Endothelial cell of umbilical vein (primary cell): ENCODE data around the gene FUT7. TPM values are rescaled to one million over a fixed set of nuclear protein-coding genes. Genes with fewer than 3 reads are reported as not detected.

Experiments
- BruUV-seq: library from RNA; stranded (reverse); fragments of 400-500 nt; replicated peaks from 2 replicates; lab custom pipeline; 2021; lab: Mats Ljungman, UMichigan
- CTCF ChIA-PET: fragments of 300-600, 350-600 bp; sonication (Branson Sonifier 250); formaldehyde crosslinking; loops from one replicate; lab custom pipeline; 2021; ENCODE audit warnings: antibody characterized with exemption, inconsistent platforms; lab: Charles Lee
- POLR2A ChIA-PET: fragments of 300-600, 350-600 bp; sonication (Branson Sonifier 250); formaldehyde crosslinking; loops from one replicate; lab custom pipeline; 2021; ENCODE audit warnings: antibody characterized with exemption, inconsistent platforms; lab: Charles Lee
- DNase-seq: peaks from one replicate; pipeline ENCODE4 v3.0.0-alpha.2; 2011; ENCODE audit warnings: low read depth, low spot score
- FAIRE-seq: peaks from 2 replicates; lab custom pipeline; 2011; peaks lifted over from hg19 to GRCh38; lab: Jason Lieb, UNC
- H2AFZ ChIP-seq: 2 replicates; pipeline ENCODE4 v1.6.0; 2012; ENCODE audit warnings: low read depth, low read length, control low read depth, inconsistent platforms
- H3K27ac ChIP-seq: 2 replicates; pipeline ENCODE4 v1.5.1; 2011; ENCODE audit warnings: low read depth, mild to moderate bottlenecking, control low read depth, low read length, moderate library complexity; ENCODE audit not compliant: insufficient read depth
- H3K27me3 ChIP-seq, 2 experiments: 2 replicates each; pipeline versions ENCODE4 v1.6.0 to v1.6.1; 2011; ENCODE audit warnings: low read length in 2 of 2, mixed read lengths in 1 of 2; ENCODE audit not compliant: control insufficient read depth in 2 of 2, insufficient read depth in 2 of 2
- H3K36me3 ChIP-seq, 2 experiments: 2 replicates in 1 of 2; 3 replicates in 1 of 2; pipeline ENCODE4 v1.5.1; 2011; ENCODE audit warnings: low read length in 2 of 2, mild to moderate bottlenecking in 1 of 2, moderate library complexity in 1 of 2; ENCODE audit not compliant: control insufficient read depth in 2 of 2, insufficient read depth in 2 of 2; ENCODE audit errors: extremely low read depth in 1 of 2
- H3K4me1 ChIP-seq: 3 replicates; pipeline ENCODE4 v1.5.1; 2011; ENCODE audit warnings: mild to moderate bottlenecking, low read length; ENCODE audit not compliant: control insufficient read depth, insufficient read depth; ENCODE audit errors: extremely low read depth
- H3K4me2 ChIP-seq: 2 replicates; pipeline ENCODE4 v1.6.1; 2011; ENCODE audit warnings: low read length, control low read depth, mixed read lengths; ENCODE audit not compliant: insufficient read depth
- H3K4me3 ChIP-seq, 3 experiments: fragments of 200-600 bp in 1 of 3; sonication (generic), shearing (Covaris generic) in 1 of 3; replicated peaks in 1 of 3; 2 replicates each; pipeline ENCODE4 v1.5.1; 2011 to 2016; ENCODE audit warnings: control low read depth in 3 of 3, low read length in 3 of 3, mild to moderate bottlenecking in 2 of 3, inconsistent platforms in 1 of 3, low read depth in 1 of 3, moderate library complexity in 1 of 3; ENCODE audit not compliant: insufficient read depth in 1 of 3
- H3K79me2 ChIP-seq: 2 replicates; pipeline ENCODE4 v1.6.0; 2012; ENCODE audit warnings: low read length, inconsistent platforms; ENCODE audit not compliant: control insufficient read depth, insufficient read depth
- H3K9ac ChIP-seq: replicated peaks from 2 replicates; pipeline ENCODE3; 2011; ENCODE audit warnings: low read length, control low read depth; ENCODE audit not compliant: insufficient read depth; ENCODE audit errors: extremely low read depth
- H3K9me1 ChIP-seq: replicated peaks from 3 replicates; pipeline ENCODE4 v1.6.0; 2011; ENCODE audit warnings: mild to moderate bottlenecking, low read length; ENCODE audit not compliant: control insufficient read depth, insufficient read depth; ENCODE audit errors: extremely low read depth
- H3K9me3 ChIP-seq: replicated peaks from 2 replicates; pipeline ENCODE4 v1.5.1; 2012; ENCODE audit warnings: low read length, inconsistent platforms; ENCODE audit not compliant: control insufficient read depth, insufficient read depth
- H4K20me1 ChIP-seq: replicated peaks from 2 replicates; pipeline ENCODE3; 2011; ENCODE audit warnings: mild to moderate bottlenecking, low read length; ENCODE audit not compliant: control insufficient read depth, insufficient read depth; ENCODE audit errors: extremely low read depth
- EZH2 ChIP-seq: IDR thresholded peaks from 2 replicates; pipeline ENCODE4 v1.6.1; 2012; ENCODE audit warnings: borderline replicate concordance, low read depth, mild to moderate bottlenecking, moderate library complexity, low read length, inconsistent platforms; ENCODE audit not compliant: severe bottlenecking
- FOS ChIP-seq: IDR thresholded peaks from 2 replicates; pipeline ENCODE4 v1.6.1; 2011; ENCODE audit warnings: mild to moderate bottlenecking, low read length, moderate library complexity, borderline replicate concordance; ENCODE audit not compliant: insufficient read depth
- GATA2 ChIP-seq: IDR thresholded peaks from 2 replicates; pipeline ENCODE4 v1.7.0; 2011; ENCODE audit warnings: low read depth, mild to moderate bottlenecking, moderate library complexity, mixed read lengths, low read length; ENCODE audit not compliant: insufficient read length, insufficient read depth
- JUN ChIP-seq: IDR thresholded peaks from 2 replicates; pipeline ENCODE4 v1.6.1; 2011; ENCODE audit warnings: borderline replicate concordance, low read depth; ENCODE audit not compliant: insufficient read length, insufficient read depth
- MYC ChIP-seq: IDR thresholded peaks from one replicate; pipeline ENCODE4 v1.6.1; 2011; ENCODE audit warnings: mild to moderate bottlenecking, low read depth, low read length
- POLR2A ChIP-seq: IDR thresholded peaks from 2 replicates; pipeline ENCODE4 v1.6.1; 2012; ENCODE audit warnings: low read depth, mild to moderate bottlenecking, control low read depth, low read length
- POLR2AphosphoS5 ChIP-seq: IDR thresholded peaks from 2 replicates; pipeline ENCODE4 v1.6.1; 2012; ENCODE audit warnings: low read depth, mild to moderate bottlenecking, control low read depth, low read length, moderate library complexity; ENCODE audit not compliant: insufficient read depth
- dilution Hi-C: fragments of 300-500 bp; cut with MboI; formaldehyde crosslinking; loops from one replicate; pipeline ENCODE4 v1.15.0; 2019; ENCODE audit warnings: low sequenced_read_pairs; ENCODE audit not compliant: extremely low pct_ligation_motif_present
- intact Hi-C: fragments of 100-400 bp; cut with micrococcal nuclease; formaldehyde crosslinking; loops from one replicate; pipeline ENCODE4 v1.10.0; 2022
- polyA plus RNA-seq, 4 experiments: library from polyadenylated mRNA; depleted of rRNA in 3 of 4; stranded (reverse) in 3 of 4; unstranded in 1 of 4; fragments of >200 nt; gene quantifications; 2 replicates each; pipeline versions ENCODE4 v1.2.1 to v1.2.3, GENCODE V29; 2011 to 2012; ENCODE audit warnings: missing spikeins in 1 of 4
- total RNA-seq: library from RNA; stranded (reverse); gene quantifications from 2 replicates; pipeline ENCODE4 v1.2.3, GENCODE V29; 2021
- TF ChIP-seq, protein P1 (sequence below), 2 donors: IDR thresholded peaks; 1 replicate in 1 of 2; 2 replicates in 1 of 2; pipeline ENCODE4 v1.5.1; 2011; ENCODE audit warnings: low read length in 2 of 2, mild to moderate bottlenecking in 2 of 2, moderate library complexity in 2 of 2, control low read depth in 1 of 2, inconsistent platforms in 1 of 2, low read depth in 1 of 2; ENCODE audit not compliant: insufficient read depth in 1 of 2; ENCODE audit errors: extremely low read depth in 1 of 2
- TF ChIP-seq, protein P2 (sequence below): IDR thresholded peaks from 2 replicates; pipeline ENCODE4 v1.6.1; 2011; ENCODE audit not compliant: insufficient read depth, insufficient read length

The FUT7 gene
- total and polyA plus RNA-seq, 2 donors (not counting 3 experiments of a cell fraction or from before 2014, with no cell fraction given): not detected

DNA sequence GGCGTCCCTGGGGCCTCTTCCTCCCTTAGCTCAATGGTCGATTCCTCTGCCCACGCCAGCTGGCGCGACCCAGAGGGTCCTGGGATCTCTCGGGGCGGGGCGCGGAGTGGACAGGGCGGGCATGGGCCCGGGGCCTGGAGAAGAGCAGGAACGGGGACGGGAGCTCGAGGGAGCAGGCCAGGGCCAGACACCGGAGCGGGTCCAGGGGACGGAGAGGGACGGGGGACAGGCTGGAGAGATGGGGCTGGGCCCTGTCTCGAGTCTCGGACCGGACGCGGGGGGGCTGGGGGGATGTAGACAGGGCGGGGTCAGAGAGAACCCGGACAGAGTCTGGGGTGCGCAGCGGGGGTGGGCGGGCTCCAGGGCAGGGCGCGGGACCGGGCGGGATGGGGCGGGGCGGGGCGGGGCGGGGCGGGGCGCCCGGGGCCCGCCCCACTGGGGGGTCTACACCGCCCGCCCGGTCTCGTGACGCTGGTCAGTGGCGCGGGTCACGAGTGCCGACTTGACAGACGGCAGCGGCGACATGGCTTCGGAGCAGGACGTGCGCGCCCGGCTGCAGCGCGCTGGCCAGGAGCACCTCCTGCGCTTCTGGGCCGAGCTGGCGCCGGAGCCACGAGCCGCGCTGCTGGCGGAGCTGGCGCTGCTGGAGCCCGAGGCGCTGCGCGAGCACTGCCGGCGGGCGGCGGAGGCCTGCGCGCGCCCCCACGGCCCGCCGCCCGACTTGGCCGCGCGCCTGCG, 45.3 kb upstream of the FUT7 start, which contains the start of gene UAP1L1:
TSS of gene UAP1L1 (plus strand) at position 508 of the 738 bp plus-strand sequence. CDS start at position 524, 16 bp downstream.
- Histone ChIP-seq H3K79me2 (peaks cover 6% of the 10 kb centered on the region), H3K27me3 (no peaks in the 10 kb centered on the region), H2AFZ (peak within 1 kb of the TSS; percentile 82), H4K20me1 (no peaks in the 10 kb centered on the region), H3K4me1 (peaks cover 5% of the 10 kb centered on the region), H3K4me3 (peak within 1 kb of the TSS; percentile 54 to 88 (median 60)), H3K9ac (peak within 1 kb of the TSS; percentile 24), H3K4me2 (peak within 1 kb of the TSS; percentile 51), H3K9me1 (no peaks in the 10 kb centered on the region), H3K9me3 (no peaks in the 10 kb centered on the region), H3K27ac (no peak within 1 kb of the TSS), H3K36me3 (peaks cover 0 to 23% of the 10 kb centered on the region in 2 experiments)
- peak; percentile 43 for DNase-seq
- CTCF ChIA-PET: interaction anchor here (0.7 to 3.7 kb wide), 8 partner anchors 8 to 224 kb away, joined by 3 to 29 read pairs (median 5); partner anchors contain the start of genes MAN1B1, NPDC1 and NRARP
- dilution Hi-C loops: no loop called here
- BruUV-seq: no TSS peak
- POLR2A ChIA-PET: interaction anchor here (0.5 to 0.8 kb wide), 2 partner anchors 9 to 78 kb away, joined by 3 to 4 read pairs; partner anchors contain the start of gene MAN1B1
- intact Hi-C loops: no loop called here
- FAIRE-seq: peak; percentile 68
- TF ChIP-seq MYC: no peak
- TF ChIP-seq GATA2: no peak
- TF ChIP-seq, protein P1, sequence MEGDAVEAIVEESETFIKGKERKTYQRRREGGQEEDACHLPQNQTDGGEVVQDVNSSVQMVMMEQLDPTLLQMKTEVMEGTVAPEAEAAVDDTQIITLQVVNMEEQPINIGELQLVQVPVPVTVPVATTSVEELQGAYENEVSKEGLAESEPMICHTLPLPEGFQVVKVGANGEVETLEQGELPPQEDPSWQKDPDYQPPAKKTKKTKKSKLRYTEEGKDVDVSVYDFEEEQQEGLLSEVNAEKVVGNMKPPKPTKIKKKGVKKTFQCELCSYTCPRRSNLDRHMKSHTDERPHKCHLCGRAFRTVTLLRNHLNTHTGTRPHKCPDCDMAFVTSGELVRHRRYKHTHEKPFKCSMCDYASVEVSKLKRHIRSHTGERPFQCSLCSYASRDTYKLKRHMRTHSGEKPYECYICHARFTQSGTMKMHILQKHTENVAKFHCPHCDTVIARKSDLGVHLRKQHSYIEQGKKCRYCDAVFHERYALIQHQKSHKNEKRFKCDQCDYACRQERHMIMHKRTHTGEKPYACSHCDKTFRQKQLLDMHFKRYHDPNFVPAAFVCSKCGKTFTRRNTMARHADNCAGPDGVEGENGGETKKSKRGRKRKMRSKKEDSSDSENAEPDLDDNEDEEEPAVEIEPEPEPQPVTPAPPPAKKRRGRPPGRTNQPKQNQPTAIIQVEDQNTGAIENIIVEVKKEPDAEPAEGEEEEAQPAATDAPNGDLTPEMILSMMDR (IDR thresholded peaks at IDR 0.05; ENCODE audit: extremely low read depth in 1 of 2, insufficient read depth in 1 of 2, low read depth in 1 of 2, low read length in 2 of 2): no peak
- TF ChIP-seq, protein P2, sequence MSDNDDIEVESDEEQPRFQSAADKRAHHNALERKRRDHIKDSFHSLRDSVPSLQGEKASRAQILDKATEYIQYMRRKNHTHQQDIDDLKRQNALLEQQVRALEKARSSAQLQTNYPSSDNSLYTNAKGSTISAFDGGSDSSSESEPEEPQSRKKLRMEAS: no peak
- TF ChIP-seq EZH2: no peak
- TF ChIP-seq JUN: no peak
- TF ChIP-seq POLR2A: peak; percentile 71
- peak; percentile 64 for TF ChIP-seq POLR2AphosphoS5
- TF ChIP-seq FOS: no peak
